ENCODE measurements around the gene SLAMF1. TPM values are rescaled to one million over a fixed set of nuclear protein-coding genes. Genes with fewer than 3 reads are reported as not detected.

SLAMF1 gene
- total and polyA plus RNA-seq, 9 of the 15 experiments (the other 6 are each of a cell fraction or from before 2014, with no cell fraction given) = 0.04 to 0.17 (median 0.11) TPM; not detected in 4

GRCh38 chr1:160674415-160674814 is 27.6 kb upstream of the SLAMF1 start:
- BruUV-seq (replicated peaks) = no TSS peak

More at GRCh38 chr1:160674415-160674814, 27.6 kb upstream of the SLAMF1 start:
- no peak for ATAC-seq
- Histone ChIP-seq H3K4me3 (no peak overlapping the region), H3K9me3 (replicated peaks; ENCODE audit: control insufficient read depth, insufficient read depth, low read depth, low read length) (no peaks in the 10 kb centered on the region), H4K20me1 (replicated peaks; ENCODE audit: control insufficient read depth, insufficient read depth, low read length) (no peaks in the 10 kb centered on the region), H3K4me2 (ENCODE audit: insufficient read depth, low read length) (no peak overlapping the region), H3K4me1 (replicated peaks in 1 of 2; ENCODE audit: control insufficient read depth in 2 of 2, insufficient read depth in 2 of 2, low read length in 2 of 2) (peaks cover 4 to 13% of the 10 kb centered on the region in 2 experiments), H3K36me3 (ENCODE audit: control insufficient read depth, insufficient read depth, low read length) (no peaks in the 10 kb centered on the region), H3K9ac (ENCODE audit: insufficient read depth in 1 of 2, low read depth in 2 of 2, low read length in 2 of 2) (no peak overlapping the region), H3K27ac (ENCODE audit: extremely low read depth, low read depth, low read length) (no peak overlapping the region), H3K9me1 (ENCODE audit: control insufficient read depth, insufficient read depth, low read length) (no peaks in the 10 kb centered on the region), H2AFZ (ENCODE audit: low read depth, low read length) (no peak overlapping the region), H3K79me2 (ENCODE audit: control insufficient read depth, insufficient read depth, low read length) (no peaks in the 10 kb centered on the region), H3K27me3 (ENCODE audit: control insufficient read depth in 2 of 2, insufficient read depth in 2 of 2, low read length in 2 of 2) (no peaks in the 10 kb centered on the region; a peak in 1 of 5 replicates)
- ChIA-PET CTCF (ENCODE audit: low intra/inter-chr PET ratio) (no interaction called here), POLR2A (interaction anchor here (2.0 kb wide), 1 partner anchor 9 kb away, joined by 6 read pairs; no protein-coding TSS in a partner anchor)
- no peak for DNase-seq (ENCODE audit: extremely low read depth in 1 of 4, low spot score in 3 of 4)
- intact Hi-C loops (cut with micrococcal nuclease) (loop anchor here (2.0 kb wide), 1 partner anchor 56 kb away; no protein-coding TSS in a partner anchor), in situ Hi-C loops (cut with MboI) (no loop called here)
- no peak for FAIRE-seq
- WGBS (ENCODE audit: insufficient coverage, low coverage, missing lambda C conversion rate) = 50% methylated on average over 2 of the region's 2 CpGs
- TF ChIP-seq CHAMP1 (IDR thresholded peaks at IDR 0.05) (no peak), ZNF511 (CRISPR knock-in tag; IDR thresholded peaks at IDR 0.05) (no peak), ZNF124 (CRISPR knock-in tag; IDR thresholded peaks at IDR 0.05) (no peak), ZNF280A (IDR thresholded peaks at IDR 0.05; ENCODE audit: low read depth, partially characterized antibody) (no peak), CHCHD3 (CRISPR knock-in tag; IDR thresholded peaks at IDR 0.05) (no peak), ZBTB26 (CRISPR knock-in tag; IDR thresholded peaks at IDR 0.05) (no peak), SRF (CRISPR knock-in tag; IDR thresholded peaks at IDR 0.05) (no peak), SRSF3 (IDR thresholded peaks at IDR 0.05; ENCODE audit: insufficient read depth, low read length) (no peak), GATA2 (CRISPR knock-in tag; IDR thresholded peaks at IDR 0.05) (no peak), VEZF1 (CRISPR knock-in tag; IDR thresholded peaks at IDR 0.05) (no peak), ZNF165 (CRISPR knock-in tag; IDR thresholded peaks at IDR 0.05; ENCODE audit: borderline replicate concordance) (no peak), ILF3 (IDR thresholded peaks at IDR 0.05; ENCODE audit: borderline replicate concordance) (no peak)
